A549 (cell line): ENCODE measurements around the gene ARHGAP26.

Experiments used
- CEBPB ChIP-seq, 2 experiments: fragments of >200 bp in 1 of 2; sonication (Bioruptor Twin) in 1 of 2; formaldehyde crosslinking in 1 of 2; IDR thresholded peaks; 2 replicates each; pipeline ENCODE4 v1.6.1; 2012 to 2016
- EP300 ChIP-seq, 2 experiments: fragments of >200 bp; sonication (Bioruptor Twin); formaldehyde crosslinking; IDR thresholded peaks; 2 replicates in 1 of 2; 3 replicates in 1 of 2; pipeline ENCODE4 v1.6.1; 2016 to 2017
- ESRRA ChIP-seq: fragments of 150-350 bp; IDR thresholded peaks from 2 replicates; pipeline ENCODE4 v1.6.1; 2014; ENCODE audit warnings: mild to moderate bottlenecking, low read length, borderline replicate concordance
- JUNB ChIP-seq: fragments of >200 bp; sonication (Bioruptor Twin); formaldehyde crosslinking; IDR thresholded peaks from 2 replicates; pipeline ENCODE4 v1.6.1; 2016
- NR3C1 ChIP-seq: fragments of >200 bp; sonication (Bioruptor Twin); formaldehyde crosslinking; IDR thresholded peaks from 3 replicates; pipeline ENCODE4 v1.6.1; 2017
- ZSCAN20 ChIP-seq: fragments of 250-450 bp; sonication (Bioruptor Pico); IDR thresholded peaks from 2 replicates; pipeline ENCODE4 v1.8.0; 2022; ENCODE audit warnings: mild to moderate bottlenecking, moderate library complexity
- TF ChIP-seq, protein P1 (sequence below): fragments of >200 bp; sonication (Bioruptor Twin); formaldehyde crosslinking; IDR thresholded peaks from 3 replicates; pipeline ENCODE4 v1.5.1; 2016
- TF ChIP-seq, protein P2 (sequence below): fragments of 250-450 bp; sonication (Bioruptor Pico); IDR thresholded peaks from 2 replicates; pipeline ENCODE4 v1.5.0; 2021; ENCODE audit warnings: mild to moderate bottlenecking, moderate library complexity, borderline replicate concordance
- TF ChIP-seq, protein P3 (sequence below): fragments of 200-600 bp; sonication (generic); IDR thresholded peaks from 2 replicates; pipeline ENCODE4 v1.6.1; 2016; ENCODE audit warnings: antibody characterized with exemption, mild to moderate bottlenecking, moderate library complexity

- TF ChIP-seq CEBPB (IDR thresholded peaks at IDR 0.05) = no peak
- no peak for TF ChIP-seq JUNB
- no peak for TF ChIP-seq EP300 (IDR thresholded peaks at IDR 0.05)
- no peak for TF ChIP-seq ESRRA
- TF ChIP-seq, protein P1, sequence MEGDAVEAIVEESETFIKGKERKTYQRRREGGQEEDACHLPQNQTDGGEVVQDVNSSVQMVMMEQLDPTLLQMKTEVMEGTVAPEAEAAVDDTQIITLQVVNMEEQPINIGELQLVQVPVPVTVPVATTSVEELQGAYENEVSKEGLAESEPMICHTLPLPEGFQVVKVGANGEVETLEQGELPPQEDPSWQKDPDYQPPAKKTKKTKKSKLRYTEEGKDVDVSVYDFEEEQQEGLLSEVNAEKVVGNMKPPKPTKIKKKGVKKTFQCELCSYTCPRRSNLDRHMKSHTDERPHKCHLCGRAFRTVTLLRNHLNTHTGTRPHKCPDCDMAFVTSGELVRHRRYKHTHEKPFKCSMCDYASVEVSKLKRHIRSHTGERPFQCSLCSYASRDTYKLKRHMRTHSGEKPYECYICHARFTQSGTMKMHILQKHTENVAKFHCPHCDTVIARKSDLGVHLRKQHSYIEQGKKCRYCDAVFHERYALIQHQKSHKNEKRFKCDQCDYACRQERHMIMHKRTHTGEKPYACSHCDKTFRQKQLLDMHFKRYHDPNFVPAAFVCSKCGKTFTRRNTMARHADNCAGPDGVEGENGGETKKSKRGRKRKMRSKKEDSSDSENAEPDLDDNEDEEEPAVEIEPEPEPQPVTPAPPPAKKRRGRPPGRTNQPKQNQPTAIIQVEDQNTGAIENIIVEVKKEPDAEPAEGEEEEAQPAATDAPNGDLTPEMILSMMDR = no peak
- TF ChIP-seq, protein P2, sequence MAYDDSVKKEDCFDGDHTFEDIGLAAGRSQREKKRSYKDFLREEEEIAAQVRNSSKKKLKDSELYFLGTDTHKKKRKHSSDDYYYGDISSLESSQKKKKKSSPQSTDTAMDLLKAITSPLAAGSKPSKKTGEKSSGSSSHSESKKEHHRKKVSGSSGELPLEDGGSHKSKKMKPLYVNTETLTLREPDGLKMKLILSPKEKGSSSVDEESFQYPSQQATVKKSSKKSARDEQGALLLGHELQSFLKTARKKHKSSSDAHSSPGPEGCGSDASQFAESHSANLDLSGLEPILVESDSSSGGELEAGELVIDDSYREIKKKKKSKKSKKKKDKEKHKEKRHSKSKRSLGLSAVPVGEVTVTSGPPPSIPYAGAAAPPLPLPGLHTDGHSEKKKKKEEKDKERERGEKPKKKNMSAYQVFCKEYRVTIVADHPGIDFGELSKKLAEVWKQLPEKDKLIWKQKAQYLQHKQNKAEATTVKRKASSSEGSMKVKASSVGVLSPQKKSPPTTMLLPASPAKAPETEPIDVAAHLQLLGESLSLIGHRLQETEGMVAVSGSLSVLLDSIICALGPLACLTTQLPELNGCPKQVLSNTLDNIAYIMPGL (CRISPR knock-in tag) = no peak
- TF ChIP-seq NR3C1 = no peak
- TF ChIP-seq, protein P3, sequence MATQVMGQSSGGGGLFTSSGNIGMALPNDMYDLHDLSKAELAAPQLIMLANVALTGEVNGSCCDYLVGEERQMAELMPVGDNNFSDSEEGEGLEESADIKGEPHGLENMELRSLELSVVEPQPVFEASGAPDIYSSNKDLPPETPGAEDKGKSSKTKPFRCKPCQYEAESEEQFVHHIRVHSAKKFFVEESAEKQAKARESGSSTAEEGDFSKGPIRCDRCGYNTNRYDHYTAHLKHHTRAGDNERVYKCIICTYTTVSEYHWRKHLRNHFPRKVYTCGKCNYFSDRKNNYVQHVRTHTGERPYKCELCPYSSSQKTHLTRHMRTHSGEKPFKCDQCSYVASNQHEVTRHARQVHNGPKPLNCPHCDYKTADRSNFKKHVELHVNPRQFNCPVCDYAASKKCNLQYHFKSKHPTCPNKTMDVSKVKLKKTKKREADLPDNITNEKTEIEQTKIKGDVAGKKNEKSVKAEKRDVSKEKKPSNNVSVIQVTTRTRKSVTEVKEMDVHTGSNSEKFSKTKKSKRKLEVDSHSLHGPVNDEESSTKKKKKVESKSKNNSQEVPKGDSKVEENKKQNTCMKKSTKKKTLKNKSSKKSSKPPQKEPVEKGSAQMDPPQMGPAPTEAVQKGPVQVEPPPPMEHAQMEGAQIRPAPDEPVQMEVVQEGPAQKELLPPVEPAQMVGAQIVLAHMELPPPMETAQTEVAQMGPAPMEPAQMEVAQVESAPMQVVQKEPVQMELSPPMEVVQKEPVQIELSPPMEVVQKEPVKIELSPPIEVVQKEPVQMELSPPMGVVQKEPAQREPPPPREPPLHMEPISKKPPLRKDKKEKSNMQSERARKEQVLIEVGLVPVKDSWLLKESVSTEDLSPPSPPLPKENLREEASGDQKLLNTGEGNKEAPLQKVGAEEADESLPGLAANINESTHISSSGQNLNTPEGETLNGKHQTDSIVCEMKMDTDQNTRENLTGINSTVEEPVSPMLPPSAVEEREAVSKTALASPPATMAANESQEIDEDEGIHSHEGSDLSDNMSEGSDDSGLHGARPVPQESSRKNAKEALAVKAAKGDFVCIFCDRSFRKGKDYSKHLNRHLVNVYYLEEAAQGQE = no peak
- TF ChIP-seq ZSCAN20 (CRISPR knock-in tag) = no peak
Measured at GRCh38 chr5:142763701-142764100, 6.5 kb upstream of the ARHGAP26 start.
